Heart right ventricle (tissue), 16 donors: Measurements from ENCODE around the gene SAFB2. TPM values are rescaled to one million over a fixed set of nuclear protein-coding genes. Genes with fewer than 3 reads are reported as not detected.

ENCODE experiments used
- ATAC-seq, 8 donors: fragments of 200-7000 bp; cut with Tn5 transposase; one replicate each; pipeline ENCODE4 v1.9.1; 2020; ENCODE audit warnings: mild to moderate bottlenecking in 8 of 8, moderate library complexity in 8 of 8, moderate number of reproducible peaks in 1 of 8
- DNase-seq, 2 donors: peaks; one replicate each; pipeline ENCODE4 v3.0.0-alpha.2; 2020
- H3K27ac ChIP-seq, 10 donors: fragments of 200-600 bp; sonication (generic) in 2 of 10; one replicate each; pipeline versions ENCODE4 v1.5.0 to v1.8.0; 2020 to 2022; ENCODE audit warnings: mild to moderate bottlenecking in 3 of 10
- H3K27me3 ChIP-seq, 7 donors: fragments of 200-600 bp; one replicate each; pipeline ENCODE4 v1.8.0; 2021 to 2022; ENCODE audit warnings: mild to moderate bottlenecking in 2 of 7
- H3K36me3 ChIP-seq, 9 donors: fragments of 200-600 bp; sonication (generic) in 1 of 9; one replicate each; pipeline versions ENCODE4 v1.5.0 to v1.8.0; 2020 to 2022; ENCODE audit warnings: mild to moderate bottlenecking in 2 of 9
- H3K4me1 ChIP-seq, 9 donors: fragments of 200-600 bp; sonication (generic) in 1 of 9; one replicate each; pipeline versions ENCODE4 v1.5.0 to v1.8.0; 2020 to 2022; ENCODE audit warnings: mild to moderate bottlenecking in 4 of 9
- H3K4me3 ChIP-seq, 10 donors: fragments of 200-600 bp; sonication (generic) in 2 of 10; one replicate each; pipeline versions ENCODE4 v1.5.0 to v1.8.0; 2020 to 2022; ENCODE audit warnings: mild to moderate bottlenecking in 7 of 10, moderate library complexity in 2 of 10
- H3K9me3 ChIP-seq, 11 donors: fragments of 200-600 bp in 10 of 11; sonication (generic) in 2 of 11; one replicate each; pipeline versions ENCODE4 v1.5.0 to v1.8.0; 2013 to 2022; ENCODE audit warnings: mild to moderate bottlenecking in 2 of 11, control low read depth in 1 of 11, moderate library complexity in 1 of 11
- WGBS, 2 donors: extraction: QIAGEN DNeasy Blood & Tissue Kit; methylation state at CpG; one replicate each; pipeline ENCODE4 v1.1.7; 2013; ENCODE audit warnings: inconsistent platforms in 1 of 2; 5-methylcytosine and 5-hydroxymethylcytosine counted together
- intact Hi-C, 10 donors: fragments of 100-400 bp; cut with DNase I; formaldehyde crosslinking; loops; one replicate each; pipeline versions ENCODE4 v1.11.1 to v1.14.2; 2022
- polyA plus RNA-seq, 2 donors: library from polyadenylated mRNA; stranded (reverse); fragments of 200-250 nt; gene quantifications; one replicate each; pipeline ENCODE4 v1.2.3, GENCODE V29; 2013
- total RNA-seq, 10 donors: library from RNA; stranded (reverse); fragmentation: NEBNext Ultra II Directional in 3 of 10; extraction: Animal tissue kit (Norgen Biotek cat#: 25700) in 3 of 10; gene quantifications; one replicate each; pipeline versions ENCODE4 v1.2.1 to v1.2.4, GENCODE V29; 2021 to 2023
- TF ChIP-seq, protein P1 (sequence below), 9 donors: fragments of 200-600 bp; sonication (generic) in 2 of 9; IDR thresholded peaks; one replicate each; pipeline versions ENCODE4 v1.5.0 to v1.8.0; 2021 to 2022; ENCODE audit warnings: antibody characterized with exemption in 9 of 9, mild to moderate bottlenecking in 5 of 9, moderate library complexity in 1 of 9
- donor health status: Arrhythmogenic right ventricular cardiomyopathy.
- donor health status: ischemic (EF 13 %, LVEDD 7.1; RV severe dilation, severe dysfunction).
- donor health status: healthy with polysubstance abuse.
- donor health status: DM: no; HTN: yes; CAD: no.
- donor health status: DM: no; HTN: no; CAD: no.
- donor health status: ischemic (EF 25% LVEDD 6.9; RV normal size, moderate dysfunction).
- donor health status: ischemic (EF 25% LVEDD 5.7; RV mildly dilated, moderate dysfunction).
- donor health status: healthy.
- donor health status: DM: yes; HTN: yes; CAD: no.
- donor health status: Ischemic cardiomyopathy.
- donor health status: ischemic (EF 35%, LVEDD 5.7; RV mildly dilated, moderate dysfunction).
- donor health status: nonischemic (EF 11% LVEDD 7.7; RV severe dilation, severe dysfunction).
- donor health status: DM: yes; HTN: yes; CAD: no.
- donor health status: PGD.
- donor health status: ischemic (EF 29% LVEDD 5.4; RV normal size, mild dysfunction).
- donor health status: nonischemic (EF 23%, LVEDD 6.1; RV moderate dilation, normal function).

Gene SAFB2
- total and polyA plus RNA-seq, 12 donors = 30.8 to 80.3 (median 45.9) TPM

DNA sequence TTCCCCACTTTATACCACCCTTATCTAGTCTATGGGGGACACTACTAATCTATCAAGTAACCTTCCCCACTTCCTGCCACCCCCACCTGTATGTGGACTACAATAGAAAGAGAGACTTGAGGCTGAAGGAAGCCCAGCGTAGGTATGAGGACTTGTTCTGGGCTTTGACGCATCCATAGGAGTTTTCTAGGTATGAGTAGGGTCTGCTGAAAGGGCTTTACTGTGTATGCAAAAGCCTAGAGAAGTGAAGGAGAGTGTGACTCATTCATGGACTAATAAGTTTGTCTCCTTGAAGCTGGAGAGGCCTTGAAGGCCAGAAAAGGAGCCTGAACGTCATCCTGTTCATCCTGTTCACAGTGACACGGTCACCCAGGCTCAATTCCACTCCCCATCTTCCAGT is 76.6 kb downstream of the SAFB2 start:
- no peak overlapping the region for H3K4me3 ChIP-seq
- no peaks in the 10 kb centered on the region for H3K4me1 ChIP-seq
- ATAC-seq (no peak), DNase-seq (no peak)
- peaks cover 0 to 4% (median 0%) of the 10 kb centered on the region in 7 donors for H3K27me3 ChIP-seq
- intact Hi-C loops = no loop called here
- TF ChIP-seq, protein P1, sequence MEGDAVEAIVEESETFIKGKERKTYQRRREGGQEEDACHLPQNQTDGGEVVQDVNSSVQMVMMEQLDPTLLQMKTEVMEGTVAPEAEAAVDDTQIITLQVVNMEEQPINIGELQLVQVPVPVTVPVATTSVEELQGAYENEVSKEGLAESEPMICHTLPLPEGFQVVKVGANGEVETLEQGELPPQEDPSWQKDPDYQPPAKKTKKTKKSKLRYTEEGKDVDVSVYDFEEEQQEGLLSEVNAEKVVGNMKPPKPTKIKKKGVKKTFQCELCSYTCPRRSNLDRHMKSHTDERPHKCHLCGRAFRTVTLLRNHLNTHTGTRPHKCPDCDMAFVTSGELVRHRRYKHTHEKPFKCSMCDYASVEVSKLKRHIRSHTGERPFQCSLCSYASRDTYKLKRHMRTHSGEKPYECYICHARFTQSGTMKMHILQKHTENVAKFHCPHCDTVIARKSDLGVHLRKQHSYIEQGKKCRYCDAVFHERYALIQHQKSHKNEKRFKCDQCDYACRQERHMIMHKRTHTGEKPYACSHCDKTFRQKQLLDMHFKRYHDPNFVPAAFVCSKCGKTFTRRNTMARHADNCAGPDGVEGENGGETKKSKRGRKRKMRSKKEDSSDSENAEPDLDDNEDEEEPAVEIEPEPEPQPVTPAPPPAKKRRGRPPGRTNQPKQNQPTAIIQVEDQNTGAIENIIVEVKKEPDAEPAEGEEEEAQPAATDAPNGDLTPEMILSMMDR (IDR thresholded peaks at IDR 0.05) = no peak
- H3K27ac ChIP-seq = no peak overlapping the region
- H3K9me3 ChIP-seq = no peaks in the 10 kb centered on the region
- H3K36me3 ChIP-seq = no peaks in the 10 kb centered on the region
- 89 to 93% methylated on average over 4 of the region's 4 CpGs for WGBS, 2 donors

GRCh38 chr19:5545051-5545450 is 77.5 kb downstream of the SAFB2 start:
- H3K4me3 ChIP-seq = no peak overlapping the region
- no peaks in the 10 kb centered on the region for H3K36me3 ChIP-seq
- no peak for ATAC-seq
- H3K27me3 ChIP-seq = peaks cover 0 to 4% (median 0%) of the 10 kb centered on the region in 7 donors
- H3K9me3 ChIP-seq = no peaks in the 10 kb centered on the region
- no peak for DNase-seq
- H3K4me1 ChIP-seq = no peaks in the 10 kb centered on the region
- TF ChIP-seq, protein P1 (IDR thresholded peaks at IDR 0.05) = no peak
- H3K27ac ChIP-seq = no peak overlapping the region
- 93% methylated on average over 5 of the region's 5 CpGs for WGBS, 2 donors
- intact Hi-C loops = no loop called here

DNA sequence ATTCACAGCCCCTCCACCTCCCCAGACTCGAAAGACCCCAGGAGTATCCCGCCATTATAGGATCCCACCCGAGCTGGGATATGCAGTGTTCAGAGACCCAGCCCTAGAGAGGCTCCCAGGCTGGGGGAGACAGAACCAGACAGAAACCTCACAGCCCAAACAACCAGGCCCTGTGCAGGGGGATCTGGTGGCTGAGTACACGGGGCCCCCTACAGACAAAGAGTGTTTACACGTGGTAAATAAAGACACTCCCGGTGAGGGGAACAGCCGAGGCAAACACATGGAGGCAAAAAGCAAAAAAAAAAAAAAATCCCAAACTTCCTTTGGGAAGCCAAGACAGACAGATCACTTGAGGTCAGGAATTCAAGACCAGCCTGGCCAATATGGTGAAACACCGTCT is 79.9 kb downstream of the SAFB2 start:
- intact Hi-C loops = no loop called here
- Histone ChIP-seq H3K4me3 (no peak overlapping the region), H3K4me1 (peaks cover 0 to 20% (median 5%) of the 10 kb centered on the region in 9 donors), H3K9me3 (no peaks in the 10 kb centered on the region), H3K27ac (no peak overlapping the region), H3K27me3 (peaks cover 0 to 20% (median 9%) of the 10 kb centered on the region in 7 donors), H3K36me3 (no peaks in the 10 kb centered on the region)
- TF ChIP-seq, protein P1 (IDR thresholded peaks at IDR 0.05) = no peak
- no peak for DNase-seq
- 57% methylated on average over 8 of the region's 8 CpGs for WGBS, 2 donors
- no peak for ATAC-seq

DNA sequence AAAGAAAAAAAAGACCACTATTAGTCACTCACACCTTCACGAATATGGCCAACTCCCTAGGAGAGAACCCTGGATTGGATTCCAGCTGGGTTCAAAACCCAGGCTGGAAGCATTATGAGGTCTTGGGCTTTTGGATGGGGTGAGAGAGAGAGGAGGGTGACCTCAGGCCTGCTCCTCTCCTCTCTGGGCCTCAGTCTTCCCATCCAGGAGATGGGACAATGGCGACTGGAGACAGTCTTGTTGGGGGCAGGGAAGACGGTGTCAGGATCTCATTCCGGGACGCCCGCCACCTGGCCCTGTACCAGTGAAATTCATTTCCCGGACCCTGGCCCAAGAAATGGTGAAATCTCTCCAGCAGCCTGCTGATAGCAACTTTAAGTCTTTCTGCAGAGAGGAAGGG is 81.1 kb downstream of the SAFB2 start:
- Histone ChIP-seq H3K27ac (no peak overlapping the region), H3K36me3 (no peaks in the 10 kb centered on the region), H3K4me3 (no peak overlapping the region), H3K4me1 (peaks cover 0 to 29% (median 9%) of the 10 kb centered on the region in 9 donors), H3K27me3 (peaks cover 0 to 27% (median 11%) of the 10 kb centered on the region in 7 donors), H3K9me3 (no peaks in the 10 kb centered on the region)
- ATAC-seq (no peak), DNase-seq (no peak)
- TF ChIP-seq, protein P1 (IDR thresholded peaks at IDR 0.05) = no peak
- WGBS, 2 donors = 68 to 72% methylated on average over 7 of the region's 7 CpGs
- intact Hi-C loops = no loop called here
